Caco-2 (cell line): ENCODE results near the gene ABCB11. TPM values are rescaled to one million over a fixed set of nuclear protein-coding genes. Genes with fewer than 3 reads are reported as not detected.

ENCODE experiments used
- BruUV-seq: library from RNA; stranded (reverse); fragments of 400-500 nt; replicated peaks from 2 replicates; lab custom pipeline; 2021; lab: Mats Ljungman, UMichigan
- CTCF ChIA-PET: fragments of 300-600 bp; sonication (Branson Sonifier 250); formaldehyde crosslinking; loops from one replicate; lab custom pipeline; 2022; ENCODE audit warnings: antibody characterized with exemption; lab: Charles Lee
- POLR2A ChIA-PET: fragments of 300-600 bp; sonication (Branson Sonifier 250); formaldehyde crosslinking; loops from one replicate; lab custom pipeline; 2022; ENCODE audit warnings: antibody characterized with exemption; lab: Charles Lee
- DNase-seq, 2 experiments: peaks; one replicate each; pipeline versions ENCODE4 v3.0.0 to v3.0.0-alpha.2; 2020 to 2022
- H3K27me3 ChIP-seq: replicated peaks from 2 replicates; pipeline ENCODE4 v1.6.0; 2011; ENCODE audit warnings: low read length; ENCODE audit not compliant: control insufficient read depth, insufficient read depth
- H3K36me3 ChIP-seq: 2 replicates; pipeline ENCODE4 v1.5.1; 2011; ENCODE audit warnings: low read length; ENCODE audit not compliant: control insufficient read depth, insufficient read depth
- H3K4me1 ChIP-seq: fragments of 250-450 bp; sonication (Bioruptor Pico); 2 replicates; pipeline ENCODE4 v1.5.1; 2020; ENCODE audit warnings: mild to moderate bottlenecking
- H3K4me3 ChIP-seq: 2 replicates; pipeline ENCODE4 v1.5.1; 2011; ENCODE audit warnings: low read depth, mild to moderate bottlenecking, control low read depth, low read length
- H3K9me3 ChIP-seq: fragments of 250-450 bp; sonication (Bioruptor Pico); 2 replicates; pipeline ENCODE4 v1.5.1; 2020; ENCODE audit warnings: mild to moderate bottlenecking, moderate library complexity
- H3K27ac Mint-ChIP-seq: one replicate; pipeline ENCODE4 v1.8.0; 2022; ENCODE audit warnings: mixed read lengths; ENCODE audit not compliant: unreplicated experiment
- H3K27me3 Mint-ChIP-seq: one replicate; pipeline ENCODE4 v1.8.0; 2022; ENCODE audit warnings: mixed read lengths; ENCODE audit not compliant: insufficient read depth, unreplicated experiment
- H3K36me3 Mint-ChIP-seq: one replicate; pipeline ENCODE4 v1.8.0; 2022; ENCODE audit warnings: mild to moderate bottlenecking, mixed read lengths; ENCODE audit not compliant: insufficient read depth, unreplicated experiment
- H3K4me1 Mint-ChIP-seq: one replicate; pipeline ENCODE4 v1.8.0; 2022; ENCODE audit warnings: low read depth, mixed read lengths; ENCODE audit not compliant: unreplicated experiment
- H3K4me3 Mint-ChIP-seq: one replicate; pipeline ENCODE4 v1.8.0; 2022; ENCODE audit warnings: mild to moderate bottlenecking, moderate library complexity, mixed read lengths; ENCODE audit not compliant: unreplicated experiment
- H3K9me3 Mint-ChIP-seq: one replicate; pipeline ENCODE4 v1.8.0; 2022; ENCODE audit warnings: mixed read lengths; ENCODE audit not compliant: unreplicated experiment
- CTCF ChIP-seq, 2 experiments: fragments of 200-600 bp in 1 of 2; IDR thresholded peaks; 1 replicate in 1 of 2; 2 replicates in 1 of 2; pipeline versions ENCODE4 v1.5.1 to v1.8.0; 2011 to 2022; ENCODE audit warnings: antibody characterized with exemption in 1 of 2, control low read depth in 1 of 2, inconsistent platforms in 1 of 2, low read depth in 1 of 2, low read length in 1 of 2, mild to moderate bottlenecking in 1 of 2, moderate library complexity in 1 of 2; ENCODE audit not compliant: insufficient read depth in 1 of 2, severe bottlenecking in 1 of 2, unreplicated experiment in 1 of 2
- intact Hi-C: fragments of 100-400 bp; cut with micrococcal nuclease; formaldehyde crosslinking; loops from one replicate; pipeline ENCODE4 v1.10.0; 2022; ENCODE audit not compliant: unreplicated experiment
- total RNA-seq: library from RNA; stranded (reverse); gene quantifications from 2 replicates; pipeline ENCODE4 v1.2.3, GENCODE V29; 2022

The ABCB11 gene
- total RNA-seq, 1 experiment from 2014 or later, result not detected

- intact Hi-C loops, result no loop called here
- Mint-ChIP-seq H3K9me3 (no peaks in the 10 kb centered on the region), H3K27ac (no peak overlapping the region), H3K27me3 (peaks cover 11% of the 10 kb centered on the region), H3K4me3 (no peak overlapping the region), H3K36me3 (no peaks in the 10 kb centered on the region), H3K4me1 (peaks cover 7% of the 10 kb centered on the region)
- DNase-seq, result no peak
- POLR2A ChIA-PET, result no interaction called here
- H3K27me3 ChIP-seq, result no peaks in the 10 kb centered on the region
- peaks cover 13% of the 10 kb centered on the region; the same call in 1 of the 2 replicates for H3K4me1 ChIP-seq
- no peak for TF ChIP-seq CTCF (IDR thresholded peaks at IDR 0.05; ENCODE audit: insufficient read depth in 1 of 2, low read depth in 1 of 2, low read length in 1 of 2, severe bottlenecking in 1 of 2, unreplicated experiment in 1 of 2)
- H3K9me3 ChIP-seq, result no peaks in the 10 kb centered on the region
- CTCF ChIA-PET, result no interaction called here
- H3K36me3 ChIP-seq, result no peaks in the 10 kb centered on the region
- no peak overlapping the region for H3K4me3 ChIP-seq
- BruUV-seq, result no TSS peak
Observed at GRCh38 chr2:169011698-169012097, 19.4 kb downstream of the ABCB11 start.

- ChIA-PET CTCF (no interaction called here), POLR2A (no interaction called here)
- Mint-ChIP-seq H3K36me3 (no peaks in the 10 kb centered on the region), H3K27ac (no peak overlapping the region), H3K9me3 (no peaks in the 10 kb centered on the region), H3K27me3 (peaks cover 7% of the 10 kb centered on the region), H3K4me3 (no peak overlapping the region), H3K4me1 (peaks cover 7% of the 10 kb centered on the region)
- BruUV-seq, result no TSS peak
- DNase-seq, result no peak
- H3K9me3 ChIP-seq, result no peaks in the 10 kb centered on the region
- no peaks in the 10 kb centered on the region for H3K36me3 ChIP-seq
- peaks cover 13% of the 10 kb centered on the region; the same call in 1 of the 2 replicates for H3K4me1 ChIP-seq
- no peak for TF ChIP-seq CTCF (IDR thresholded peaks at IDR 0.05; ENCODE audit: insufficient read depth in 1 of 2, low read depth in 1 of 2, low read length in 1 of 2, severe bottlenecking in 1 of 2, unreplicated experiment in 1 of 2)
- no peak overlapping the region for H3K4me3 ChIP-seq
- intact Hi-C loops, result no loop called here
- H3K27me3 ChIP-seq, result no peaks in the 10 kb centered on the region
Observed at GRCh38 chr2:169010633-169011460, 20.3 kb downstream of the ABCB11 start.

- intact Hi-C loops, result no loop called here
- no peak overlapping the region for H3K4me3 Mint-ChIP-seq
- no peak overlapping the region for H3K27ac Mint-ChIP-seq
- DNase-seq, result no peak
- no TSS peak for BruUV-seq
- H3K4me3 ChIP-seq, result no peak overlapping the region
- H3K9me3 ChIP-seq, result no peaks in the 10 kb centered on the region
- H3K36me3 Mint-ChIP-seq, result no peaks in the 10 kb centered on the region
- POLR2A ChIA-PET, result no interaction called here
- TF ChIP-seq CTCF (IDR thresholded peaks at IDR 0.05; ENCODE audit: insufficient read depth in 1 of 2, low read depth in 1 of 2, low read length in 1 of 2, severe bottlenecking in 1 of 2, unreplicated experiment in 1 of 2), result no peak
- H3K9me3 Mint-ChIP-seq, result no peaks in the 10 kb centered on the region
- peaks cover 5% of the 10 kb centered on the region for H3K27me3 Mint-ChIP-seq
- H3K4me1 ChIP-seq, result peaks cover 13% of the 10 kb centered on the region; the same call in 1 of the 2 replicates
- no peaks in the 10 kb centered on the region for H3K27me3 ChIP-seq
- H3K36me3 ChIP-seq, result no peaks in the 10 kb centered on the region
- peaks cover 7% of the 10 kb centered on the region for H3K4me1 Mint-ChIP-seq
- CTCF ChIA-PET, result no interaction called here
Observed at GRCh38 chr2:169009865-169010579, 21.1 kb downstream of the ABCB11 start.
